Esophagus muscularis mucosa (tissue), 4 donors: Measurements from ENCODE around the gene ZFAND6.

Source experiments
- CTCF ChIP-seq, 3 experiments: fragments of 200-600 bp in 2 of 3; fragments of 450-650 bp in 1 of 3; sonication (generic) in 2 of 3; IDR thresholded peaks; one replicate each; pipeline ENCODE4 v1.5.1; 2017 to 2019; ENCODE audit warnings: antibody characterized with exemption in 3 of 3, mild to moderate bottlenecking in 2 of 3, moderate library complexity in 1 of 3
- EP300 ChIP-seq: sonication (generic); formaldehyde crosslinking; IDR thresholded peaks from one replicate; pipeline ENCODE4 v1.6.1; 2017; ENCODE audit warnings: antibody characterized with exemption
- POLR2A ChIP-seq: fragments of 450-650 bp; IDR thresholded peaks from one replicate; pipeline ENCODE4 v1.6.1; 2017; ENCODE audit warnings: antibody characterized with exemption, moderate library complexity, mild to moderate bottlenecking, low read depth
- POLR2AphosphoS5 ChIP-seq, 2 donors: sonication (generic); formaldehyde crosslinking; IDR thresholded peaks; one replicate each; pipeline ENCODE4 v1.6.1; 2017; ENCODE audit warnings: antibody characterized with exemption in 2 of 2

DNA sequence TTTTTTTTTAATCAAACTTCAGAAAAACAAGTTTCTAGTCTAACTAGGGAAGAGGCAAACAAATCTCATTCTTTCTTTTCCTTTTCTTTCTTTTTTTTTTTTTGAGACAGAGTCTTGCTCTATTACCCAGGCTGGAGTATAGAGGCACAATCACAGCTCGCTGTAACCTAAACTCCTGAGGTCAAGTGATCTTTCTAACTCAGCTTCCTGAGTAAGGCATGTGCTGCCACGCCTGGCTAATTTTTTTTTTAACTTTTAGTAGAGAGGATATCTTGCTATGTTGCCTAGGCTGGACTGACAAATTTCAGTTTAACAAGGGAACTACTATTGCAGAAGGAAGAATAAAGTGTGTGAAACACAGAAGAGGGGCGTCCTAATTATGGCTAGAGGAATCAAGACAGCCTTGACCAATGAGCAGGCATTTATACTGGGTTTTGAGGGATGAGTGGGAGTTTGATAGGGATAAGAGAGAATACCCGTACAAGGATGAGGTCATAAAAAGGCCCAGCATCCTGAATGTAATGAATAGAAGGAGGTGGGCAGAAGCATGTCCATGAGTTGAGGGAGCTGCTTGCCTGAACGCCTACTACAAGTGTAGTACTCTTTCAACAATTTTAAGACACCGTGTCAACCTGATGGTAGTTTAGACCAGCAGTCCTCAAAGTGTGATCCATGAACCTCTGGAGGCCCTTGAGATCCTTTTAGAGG, 6.7 kb upstream of the ZFAND6 start:
- TF ChIP-seq CTCF (IDR thresholded peaks at IDR 0.05) = no peak
- no peak for TF ChIP-seq POLR2A
- no peak for TF ChIP-seq POLR2AphosphoS5 (IDR thresholded peaks at IDR 0.05)
- TF ChIP-seq EP300 = no peak
